ENCODE measurements around the gene SMARCA4.

Gene SMARCA4

DNA sequence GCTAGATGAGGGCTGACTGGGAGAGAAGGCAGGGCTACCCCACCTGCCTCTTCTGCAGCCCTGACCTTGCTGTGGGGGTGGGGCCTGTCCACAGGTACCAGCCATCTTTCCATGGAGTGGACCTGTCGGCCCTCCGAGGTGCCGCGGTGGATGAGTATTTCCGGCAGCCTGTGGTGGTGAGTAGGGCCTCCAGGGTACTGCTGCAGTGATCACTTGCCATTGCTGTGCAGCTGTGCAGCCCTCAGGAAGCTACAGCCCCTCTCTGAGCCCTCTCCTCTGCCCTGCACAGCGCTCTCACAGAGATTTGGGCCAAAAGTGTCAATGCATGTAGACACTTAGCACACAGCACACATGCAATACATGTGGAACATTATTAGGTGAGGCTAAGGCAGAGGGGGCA is 44.2 kb upstream of the SMARCA4 start:
- POLR2A ChIA-PET = interaction anchor here (0.5 kb wide), 1 partner anchor 42 kb away, joined by 4 read pairs; no protein-coding TSS in a partner anchor
- H3K4me1 ChIP-seq (ENCODE audit: control insufficient read depth, insufficient read depth, low read length) = no peaks in the 10 kb centered on the region
- peaks cover 0 to 84% of the 10 kb centered on the region in 2 experiments; a peak in 2 of 3 replicates for H3K36me3 ChIP-seq (ENCODE audit: control insufficient read depth in 2 of 2, insufficient read depth in 1 of 2, low read length in 2 of 2)
- H3K27ac ChIP-seq (ENCODE audit: extremely low read depth, low read depth, low read length) = no peak overlapping the region
- H3K4me3 ChIP-seq (ENCODE audit: low read depth, low read length) = no peak overlapping the region
- no peaks in the 10 kb centered on the region for H3K9me3 ChIP-seq (ENCODE audit: control insufficient read depth, insufficient read depth, low read depth, low read length)
- CTCF ChIA-PET = interaction anchor here (0.6 to 2.0 kb wide), 2 partner anchors 46 to 210 kb away, joined by 3 to 5 read pairs; no protein-coding TSS in a partner anchor
- TF ChIP-seq ZBTB21 (tag by site-specific recombination; IDR thresholded peaks at IDR 0.05) (no peak), ZNF23 (tag by site-specific recombination; IDR thresholded peaks at IDR 0.05; ENCODE audit: borderline replicate concordance) (no peak), PRDM1 (tag by site-specific recombination; IDR thresholded peaks at IDR 0.05) (no peak), SCRT2 (tag by site-specific recombination; IDR thresholded peaks at IDR 0.05) (0 out of 2 replicates have a peak, but pooled peaks have one; percentile 34), ZNF768 (tag by site-specific recombination; IDR thresholded peaks at IDR 0.05) (peak; percentile 87; the same call in 1 of the 2 replicates), ZNF449 (tag by site-specific recombination; IDR thresholded peaks at IDR 0.05) (no peak)

DNA sequence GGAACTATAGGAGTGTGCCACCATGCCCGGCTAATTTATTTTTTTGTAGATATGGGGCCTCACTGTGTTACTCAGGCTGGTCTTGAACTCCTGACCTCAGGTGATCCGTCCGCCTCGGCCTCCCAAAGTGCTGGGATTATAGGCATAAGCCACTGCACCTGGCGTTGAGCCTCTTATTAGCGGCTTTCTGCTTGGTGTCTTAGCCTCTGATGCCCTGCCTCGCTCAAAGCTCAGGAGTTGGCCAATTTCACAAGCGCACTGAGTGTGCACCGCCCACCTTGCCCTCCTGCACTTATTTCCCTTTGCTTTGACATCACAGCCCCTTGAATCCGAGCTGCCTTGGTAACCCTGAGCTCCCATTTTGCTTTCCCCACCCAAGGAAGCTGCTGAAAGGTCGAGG is 42.5 kb upstream of the SMARCA4 start:
- Histone ChIP-seq H3K27ac (ENCODE audit: extremely low read depth, low read depth, low read length) (no peak overlapping the region), H3K9me3 (ENCODE audit: control insufficient read depth, insufficient read depth, low read depth, low read length) (no peaks in the 10 kb centered on the region), H3K4me1 (ENCODE audit: control insufficient read depth, insufficient read depth, low read length) (no peaks in the 10 kb centered on the region), H3K4me3 (ENCODE audit: low read depth, low read length) (no peak overlapping the region), H3K36me3 (ENCODE audit: control insufficient read depth in 2 of 2, insufficient read depth in 1 of 2, low read length in 2 of 2) (peaks cover 0 to 86% of the 10 kb centered on the region in 2 experiments; a peak in 2 of 3 replicates)
- ChIA-PET CTCF (interaction anchor here (0.7 to 1.2 kb wide), 3 partner anchors 19 to 82 kb away, joined by 3 to 5 read pairs (median 4); no protein-coding TSS in a partner anchor), POLR2A (interaction anchor here (0.6 kb wide), 1 partner anchor 38 kb away, joined by 4 read pairs; no protein-coding TSS in a partner anchor)
- no peak for TF ChIP-seq SP7 (tag by site-specific recombination; IDR thresholded peaks at IDR 0.05)
- TF ChIP-seq ZNF423 (tag by site-specific recombination; IDR thresholded peaks at IDR 0.05) = no peak

GRCh38 chr19:10919352-10920287 is 41.2 kb upstream of the SMARCA4 start:
- Histone ChIP-seq H3K36me3 (ENCODE audit: control insufficient read depth in 2 of 2, insufficient read depth in 1 of 2, low read length in 2 of 2) (peaks cover 0 to 86% of the 10 kb centered on the region in 2 experiments; a peak in 2 of 3 replicates), H3K4me3 (ENCODE audit: low read depth, low read length) (no peak overlapping the region), H3K4me1 (ENCODE audit: control insufficient read depth, insufficient read depth, low read length) (no peaks in the 10 kb centered on the region), H3K27ac (ENCODE audit: extremely low read depth, low read depth, low read length) (peak overlapping the region; percentile 41; the same call in 1 of the 2 replicates), H3K9me3 (ENCODE audit: control insufficient read depth, insufficient read depth, low read depth, low read length) (no peaks in the 10 kb centered on the region)
- POLR2A ChIA-PET = no interaction called here
- CTCF ChIA-PET = no interaction called here
- TF ChIP-seq ZNF76 (tag by site-specific recombination; IDR thresholded peaks at IDR 0.05; ENCODE audit: borderline replicate concordance, low read depth) (no peak), ZNF747 (tag by site-specific recombination; IDR thresholded peaks at IDR 0.05) (no peak), ZBTB8A (tag by site-specific recombination; IDR thresholded peaks at IDR 0.05) (no peak), ZFHX2 (tag by site-specific recombination; conservative IDR thresholded peaks at IDR 0.05) (0 out of 2 replicates have a peak, but pooled peaks have one; percentile 34), BCL11B (tag by site-specific recombination; IDR thresholded peaks at IDR 0.05; ENCODE audit: low read depth) (no peak), ZNF600 (tag by site-specific recombination; IDR thresholded peaks at IDR 0.05) (peak; percentile 71), ZNF175 (tag by site-specific recombination; IDR thresholded peaks at IDR 0.05) (no peak), PRDM1 (tag by site-specific recombination; IDR thresholded peaks at IDR 0.05) (no peak), IKZF3 (tag by site-specific recombination; IDR thresholded peaks at IDR 0.05) (0 out of 2 replicates have a peak, but pooled peaks have one; percentile 12), KLF7 (tag by site-specific recombination; IDR thresholded peaks at IDR 0.05; ENCODE audit: borderline replicate concordance) (no peak), ZNF280C (tag by site-specific recombination; IDR thresholded peaks at IDR 0.05) (no peak), ZSCAN4 (tag by site-specific recombination; IDR thresholded peaks at IDR 0.05) (peak; percentile 57; the same call in 1 of the 2 replicates), ZBTB20 (tag by site-specific recombination; IDR thresholded peaks at IDR 0.05) (peak; percentile 39; the same call in 1 of the 2 replicates), KLF16 (tag by site-specific recombination; IDR thresholded peaks at IDR 0.05) (no peak)
- TF ChIP-seq, protein P1, sequence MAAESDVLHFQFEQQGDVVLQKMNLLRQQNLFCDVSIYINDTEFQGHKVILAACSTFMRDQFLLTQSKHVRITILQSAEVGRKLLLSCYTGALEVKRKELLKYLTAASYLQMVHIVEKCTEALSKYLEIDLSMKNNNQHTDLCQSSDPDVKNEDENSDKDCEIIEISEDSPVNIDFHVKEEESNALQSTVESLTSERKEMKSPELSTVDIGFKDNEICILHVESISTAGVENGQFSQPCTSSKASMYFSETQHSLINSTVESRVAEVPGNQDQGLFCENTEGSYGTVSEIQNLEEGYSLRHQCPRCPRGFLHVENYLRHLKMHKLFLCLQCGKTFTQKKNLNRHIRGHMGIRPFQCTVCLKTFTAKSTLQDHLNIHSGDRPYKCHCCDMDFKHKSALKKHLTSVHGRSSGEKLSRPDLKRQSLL (tag by site-specific recombination; IDR thresholded peaks at IDR 0.05) = peak; percentile 40; the same call in 1 of the 2 replicates

Measured in HEK293 (cell line).